Prostate gland (tissue), 2 donors: Measurements from ENCODE around the gene IRF7.
A peak's percentile ranks its signal among the peaks of the same experiment; 100 is the strongest.

Source experiments
- POLR2A ChIP-seq: fragments of 450-650 bp; IDR thresholded peaks from one replicate; pipeline ENCODE4 v1.6.1; 2016; ENCODE audit warnings: antibody characterized with exemption, mild to moderate bottlenecking
- TF ChIP-seq, protein P1 (sequence below), 4 experiments: fragments of 200-600 bp in 2 of 4; fragments of 450-650 bp in 2 of 4; sonication (generic) in 2 of 4; IDR thresholded peaks; 1 replicate in 3 of 4; 2 replicates in 1 of 4; pipeline ENCODE4 v1.5.1; 2016 to 2019; ENCODE audit warnings: antibody characterized with exemption in 4 of 4, mild to moderate bottlenecking in 2 of 4, moderate library complexity in 2 of 4

GRCh38 chr11:575996-576768 is 39.6 kb downstream of the IRF7 start, which contains the start of gene PHRF1:
- TF ChIP-seq, protein P1, sequence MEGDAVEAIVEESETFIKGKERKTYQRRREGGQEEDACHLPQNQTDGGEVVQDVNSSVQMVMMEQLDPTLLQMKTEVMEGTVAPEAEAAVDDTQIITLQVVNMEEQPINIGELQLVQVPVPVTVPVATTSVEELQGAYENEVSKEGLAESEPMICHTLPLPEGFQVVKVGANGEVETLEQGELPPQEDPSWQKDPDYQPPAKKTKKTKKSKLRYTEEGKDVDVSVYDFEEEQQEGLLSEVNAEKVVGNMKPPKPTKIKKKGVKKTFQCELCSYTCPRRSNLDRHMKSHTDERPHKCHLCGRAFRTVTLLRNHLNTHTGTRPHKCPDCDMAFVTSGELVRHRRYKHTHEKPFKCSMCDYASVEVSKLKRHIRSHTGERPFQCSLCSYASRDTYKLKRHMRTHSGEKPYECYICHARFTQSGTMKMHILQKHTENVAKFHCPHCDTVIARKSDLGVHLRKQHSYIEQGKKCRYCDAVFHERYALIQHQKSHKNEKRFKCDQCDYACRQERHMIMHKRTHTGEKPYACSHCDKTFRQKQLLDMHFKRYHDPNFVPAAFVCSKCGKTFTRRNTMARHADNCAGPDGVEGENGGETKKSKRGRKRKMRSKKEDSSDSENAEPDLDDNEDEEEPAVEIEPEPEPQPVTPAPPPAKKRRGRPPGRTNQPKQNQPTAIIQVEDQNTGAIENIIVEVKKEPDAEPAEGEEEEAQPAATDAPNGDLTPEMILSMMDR (IDR thresholded peaks at IDR 0.05) = peak in 2 of 4 experiments; percentile 13 to 44
- TF ChIP-seq POLR2A = peak; percentile 71
